HG02678 (cell line): ENCODE measurements around the gene ZHX3.

Experiments
- ATAC-seq: cut with Tn5 transposase; IDR thresholded peaks from one replicate; pipeline ENCODE4 v1.9.1; 2021; ENCODE audit warnings: mild to moderate bottlenecking, moderate library complexity; ENCODE audit not compliant: unreplicated experiment

ZHX3 gene

GRCh38 chr20:41161886-41162285 lies 155.6 kb downstream of the ZHX3 start:
- no peak for ATAC-seq

- no peak for ATAC-seq
Measured at GRCh38 chr20:41160686-41161085, 156.8 kb downstream of the ZHX3 start.

- ATAC-seq = no peak
Measured at GRCh38 chr20:41159547-41159946, 158.0 kb downstream of the ZHX3 start.

- no peak for ATAC-seq
Measured at GRCh38 chr20:41158082-41158625, 159.4 kb downstream of the ZHX3 start.

- ATAC-seq = no peak
Measured at GRCh38 chr20:41155261-41155660, 162.3 kb downstream of the ZHX3 start.

GRCh38 chr20:41154436-41155176 lies 162.9 kb downstream of the ZHX3 start:
- no peak for ATAC-seq

GRCh38 chr20:41152108-41152757 lies 165.3 kb downstream of the ZHX3 start:
- ATAC-seq = no peak

GRCh38 chr20:41151134-41151869 lies 166.2 kb downstream of the ZHX3 start:
- ATAC-seq = no peak

- ATAC-seq = no peak
Measured at GRCh38 chr20:41150664-41151063, 166.9 kb downstream of the ZHX3 start.

- no peak for ATAC-seq
Measured at GRCh38 chr20:41148942-41149341, 168.6 kb downstream of the ZHX3 start.

GRCh38 chr20:41147767-41148191 lies 169.8 kb downstream of the ZHX3 start:
- ATAC-seq = no peak

GRCh38 chr20:41145821-41146620 lies 171.5 kb downstream of the ZHX3 start:
- ATAC-seq = no peak

GRCh38 chr20:41145317-41145716 lies 172.2 kb downstream of the ZHX3 start:
- ATAC-seq = no peak

GRCh38 chr20:41143354-41143753 lies 174.2 kb downstream of the ZHX3 start:
- ATAC-seq = no peak

GRCh38 chr20:41142919-41143318 lies 174.6 kb downstream of the ZHX3 start:
- peak; percentile 41 for ATAC-seq

GRCh38 chr20:41142245-41142644 lies 175.3 kb downstream of the ZHX3 start:
- ATAC-seq = no peak

- ATAC-seq = no peak
Measured at GRCh38 chr20:41141153-41141815, 176.2 kb downstream of the ZHX3 start.

GRCh38 chr20:41140226-41141133 lies 177.1 kb downstream of the ZHX3 start:
- no peak for ATAC-seq
